ENCODE measurements around the gene CADPS2.

GRCh38 chr7:122652876-122653275, 233.4 kb downstream of the CADPS2 start:
- TF ChIP-seq CTCF (IDR thresholded peaks at IDR 0.05) (no peak), EZH2 (IDR thresholded peaks at IDR 0.05) (no peak), EZH2phosphoT487 (IDR thresholded peaks at IDR 0.05) (no peak)

Data from neural progenitor cell (in vitro differentiated cells).